Measurements from ENCODE around the gene SLC6A11.

Gene SLC6A11

GRCh38 chr3:10890665-10891064, 74.6 kb downstream of the SLC6A11 start:
- no peak for DNase-seq

GRCh38 chr3:10892622-10893021, 76.6 kb downstream of the SLC6A11 start:
- DNase-seq = no peak

- DNase-seq = no peak
These were observed 85.4 kb downstream of the SLC6A11 start for GRCh38 chr3:10901296-10901945.

GRCh38 chr3:10907262-10907661, 91.2 kb downstream of the SLC6A11 start:
- DNase-seq = no peak

- DNase-seq = no peak
These were observed 94.3 kb downstream of the SLC6A11 start for GRCh38 chr3:10910367-10910766.

GRCh38 chr3:10911350-10912002, 95.4 kb downstream of the SLC6A11 start:
- no peak for DNase-seq

- peak; percentile 10 for DNase-seq
These were observed 96.8 kb downstream of the SLC6A11 start for GRCh38 chr3:10912786-10913185.

- no peak for DNase-seq
These were observed 99.3 kb downstream of the SLC6A11 start for GRCh38 chr3:10915376-10915775.

- no peak for DNase-seq
These were observed 101.1 kb downstream of the SLC6A11 start for GRCh38 chr3:10917176-10917575.

GRCh38 chr3:10918011-10918410, 102.0 kb downstream of the SLC6A11 start:
- no peak for DNase-seq

GRCh38 chr3:10919636-10920035, 103.6 kb downstream of the SLC6A11 start:
- DNase-seq = no peak

- no peak for DNase-seq
These were observed 109.6 kb downstream of the SLC6A11 start for GRCh38 chr3:10925436-10926255.

- DNase-seq = no peak
These were observed 110.3 kb downstream of the SLC6A11 start for GRCh38 chr3:10926256-10926810.

GRCh38 chr3:10926811-10927521, 110.9 kb downstream of the SLC6A11 start:
- DNase-seq = peak; percentile 84

GRCh38 chr3:10927551-10927950, 111.5 kb downstream of the SLC6A11 start:
- DNase-seq = no peak

GRCh38 chr3:10928407-10928960, 112.5 kb downstream of the SLC6A11 start:
- DNase-seq = no peak

GRCh38 chr3:10928961-10929471, 113.0 kb downstream of the SLC6A11 start:
- DNase-seq = no peak

GRCh38 chr3:10929978-10930665, 114.1 kb downstream of the SLC6A11 start:
- no peak for DNase-seq

GRCh38 chr3:10930666-10931040, 114.6 kb downstream of the SLC6A11 start:
- no peak for DNase-seq

- no peak for DNase-seq
These were observed 116.6 kb downstream of the SLC6A11 start for GRCh38 chr3:10932596-10932995.

GRCh38 chr3:10933021-10933420, 117.0 kb downstream of the SLC6A11 start:
- no peak for DNase-seq

GRCh38 chr3:10933470-10933804, 117.4 kb downstream of the SLC6A11 start:
- no peak for DNase-seq
